SK-N-SH treated with all-trans-retinoic acid at 6 μM for 48 hours (cell line): ENCODE measurements around the gene PPP1R12A.

Experiments
- ARNTL ChIP-seq: fragments of 450-650 bp; formaldehyde crosslinking; IDR thresholded peaks from 2 replicates; pipeline ENCODE4 v1.5.0; 2020; ENCODE audit warnings: low read depth, mild to moderate bottlenecking, moderate library complexity, borderline replicate concordance
- CSDC2 ChIP-seq: fragments of 250-450 bp; sonication (Bioruptor Pico); IDR thresholded peaks from 2 replicates; pipeline ENCODE4 v1.5.0; 2020; ENCODE audit warnings: mild to moderate bottlenecking, moderate library complexity
- OSR1 ChIP-seq: fragments of 250-450 bp; sonication (Bioruptor Pico); IDR thresholded peaks from 2 replicates; pipeline ENCODE4 v1.8.0; 2022; ENCODE audit warnings: moderate library complexity, mild to moderate bottlenecking, inconsistent platforms
- RARB ChIP-seq: fragments of 250-450 bp; sonication (Bioruptor Pico); IDR thresholded peaks from 2 replicates; pipeline ENCODE4 v1.8.0; 2021; ENCODE audit warnings: mild to moderate bottlenecking, moderate library complexity
- TOX ChIP-seq: fragments of 250-450 bp; sonication (Bioruptor Pico); IDR thresholded peaks from 2 replicates; pipeline ENCODE4 v1.8.0; 2021; ENCODE audit warnings: mild to moderate bottlenecking, moderate library complexity, borderline replicate concordance
- ZC3H10 ChIP-seq: fragments of 250-450 bp; sonication (Bioruptor Pico); IDR thresholded peaks from 2 replicates; pipeline ENCODE4 v1.5.1; 2021; ENCODE audit warnings: mild to moderate bottlenecking, moderate library complexity
- ZNF565 ChIP-seq: fragments of 450-650 bp; formaldehyde crosslinking; conservative IDR thresholded peaks from 2 replicates; pipeline ENCODE4 v1.5.0; 2020; ENCODE audit warnings: low read depth, mild to moderate bottlenecking, moderate library complexity
- TF ChIP-seq, protein P1 (sequence below): fragments of 250-450 bp; sonication (Bioruptor Pico); IDR thresholded peaks from 2 replicates; pipeline ENCODE4 v1.8.0; 2020; ENCODE audit warnings: mild to moderate bottlenecking, moderate library complexity, borderline replicate concordance
- TF ChIP-seq, protein P2 (sequence below): fragments of 250-450 bp; sonication (Bioruptor Pico); IDR thresholded peaks from 2 replicates; pipeline ENCODE4 v1.5.1; 2021; ENCODE audit warnings: mild to moderate bottlenecking, moderate library complexity
- TF ChIP-seq, protein P3 (sequence below): fragments of 250-450 bp; sonication (Bioruptor Pico); IDR thresholded peaks from 2 replicates; pipeline ENCODE4 v1.8.0; 2021; ENCODE audit warnings: low read depth, mild to moderate bottlenecking, moderate library complexity, borderline replicate concordance
- TF ChIP-seq, protein P4 (sequence below): fragments of 250-450 bp; sonication (Bioruptor Pico); IDR thresholded peaks from 2 replicates; pipeline ENCODE4 v1.5.1; 2020; ENCODE audit warnings: low read depth, mild to moderate bottlenecking, moderate library complexity

DNA sequence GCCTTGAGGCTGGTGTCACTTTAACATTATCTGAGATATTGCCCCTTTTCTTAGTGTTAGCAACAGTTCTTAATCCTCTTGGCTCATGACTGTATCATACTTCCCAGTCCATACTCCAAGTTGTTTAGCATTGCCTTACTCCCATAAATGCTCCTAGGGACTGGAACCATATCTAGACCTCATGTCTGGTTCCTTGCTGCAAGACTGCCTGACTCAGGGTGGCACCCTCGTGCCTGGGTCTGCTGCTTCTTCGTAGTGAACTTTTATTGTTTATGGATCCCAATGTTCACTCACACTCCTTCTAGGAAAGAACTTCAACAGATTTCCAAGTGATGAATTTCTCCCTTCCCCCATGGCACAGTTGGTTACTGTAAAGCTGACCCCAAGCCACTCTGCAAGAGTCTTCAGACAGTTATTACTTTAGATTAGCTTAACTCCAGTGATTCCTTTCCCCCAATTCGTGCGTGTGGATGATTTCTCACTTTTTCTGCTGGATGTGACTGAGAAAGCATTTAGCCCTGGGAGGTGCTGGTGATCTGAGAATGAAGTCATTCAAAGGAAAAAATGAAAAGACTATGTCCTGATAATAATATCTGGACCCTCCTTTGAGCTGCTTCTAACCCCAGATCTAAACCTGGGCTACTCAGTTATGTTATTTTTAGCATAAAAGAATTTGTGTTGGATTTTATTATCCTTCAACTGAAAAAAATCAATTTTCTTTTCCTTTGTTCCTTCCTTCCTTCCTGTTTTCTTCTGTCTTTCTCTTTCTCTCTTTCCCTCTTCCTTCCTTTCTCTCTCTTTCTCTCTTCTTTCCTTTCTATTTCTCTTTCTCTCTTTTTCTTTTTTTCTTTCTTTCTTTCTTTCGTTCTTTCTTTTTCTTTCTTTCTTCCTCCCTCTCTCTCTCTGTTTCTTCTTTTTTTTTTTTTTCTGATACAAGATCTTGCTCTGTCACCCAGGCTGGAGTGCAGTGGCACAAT is 47.5 kb upstream of the PPP1R12A start:
- no peak for TF ChIP-seq CSDC2 (CRISPR knock-in tag)
- no peak for TF ChIP-seq ZC3H10 (CRISPR knock-in tag)
- TF ChIP-seq, protein P1, sequence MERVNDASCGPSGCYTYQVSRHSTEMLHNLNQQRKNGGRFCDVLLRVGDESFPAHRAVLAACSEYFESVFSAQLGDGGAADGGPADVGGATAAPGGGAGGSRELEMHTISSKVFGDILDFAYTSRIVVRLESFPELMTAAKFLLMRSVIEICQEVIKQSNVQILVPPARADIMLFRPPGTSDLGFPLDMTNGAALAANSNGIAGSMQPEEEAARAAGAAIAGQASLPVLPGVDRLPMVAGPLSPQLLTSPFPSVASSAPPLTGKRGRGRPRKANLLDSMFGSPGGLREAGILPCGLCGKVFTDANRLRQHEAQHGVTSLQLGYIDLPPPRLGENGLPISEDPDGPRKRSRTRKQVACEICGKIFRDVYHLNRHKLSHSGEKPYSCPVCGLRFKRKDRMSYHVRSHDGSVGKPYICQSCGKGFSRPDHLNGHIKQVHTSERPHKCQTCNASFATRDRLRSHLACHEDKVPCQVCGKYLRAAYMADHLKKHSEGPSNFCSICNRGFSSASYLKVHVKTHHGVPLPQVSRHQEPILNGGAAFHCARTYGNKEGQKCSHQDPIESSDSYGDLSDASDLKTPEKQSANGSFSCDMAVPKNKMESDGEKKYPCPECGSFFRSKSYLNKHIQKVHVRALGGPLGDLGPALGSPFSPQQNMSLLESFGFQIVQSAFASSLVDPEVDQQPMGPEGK (CRISPR knock-in tag): no peak
- TF ChIP-seq, protein P2, sequence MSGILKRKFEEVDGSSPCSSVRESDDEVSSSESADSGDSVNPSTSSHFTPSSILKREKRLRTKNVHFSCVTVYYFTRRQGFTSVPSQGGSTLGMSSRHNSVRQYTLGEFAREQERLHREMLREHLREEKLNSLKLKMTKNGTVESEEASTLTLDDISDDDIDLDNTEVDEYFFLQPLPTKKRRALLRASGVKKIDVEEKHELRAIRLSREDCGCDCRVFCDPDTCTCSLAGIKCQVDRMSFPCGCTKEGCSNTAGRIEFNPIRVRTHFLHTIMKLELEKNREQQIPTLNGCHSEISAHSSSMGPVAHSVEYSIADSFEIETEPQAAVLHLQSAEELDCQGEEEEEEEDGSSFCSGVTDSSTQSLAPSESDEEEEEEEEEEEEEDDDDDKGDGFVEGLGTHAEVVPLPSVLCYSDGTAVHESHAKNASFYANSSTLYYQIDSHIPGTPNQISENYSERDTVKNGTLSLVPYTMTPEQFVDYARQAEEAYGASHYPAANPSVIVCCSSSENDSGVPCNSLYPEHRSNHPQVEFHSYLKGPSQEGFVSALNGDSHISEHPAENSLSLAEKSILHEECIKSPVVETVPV (CRISPR knock-in tag): no peak
- TF ChIP-seq TOX (CRISPR knock-in tag): no peak
- no peak for TF ChIP-seq RARB (CRISPR knock-in tag)
- TF ChIP-seq ZNF565 (CRISPR knock-in tag): no peak
- TF ChIP-seq OSR1: no peak
- no peak for TF ChIP-seq ARNTL (CRISPR knock-in tag)
- TF ChIP-seq, protein P3, sequence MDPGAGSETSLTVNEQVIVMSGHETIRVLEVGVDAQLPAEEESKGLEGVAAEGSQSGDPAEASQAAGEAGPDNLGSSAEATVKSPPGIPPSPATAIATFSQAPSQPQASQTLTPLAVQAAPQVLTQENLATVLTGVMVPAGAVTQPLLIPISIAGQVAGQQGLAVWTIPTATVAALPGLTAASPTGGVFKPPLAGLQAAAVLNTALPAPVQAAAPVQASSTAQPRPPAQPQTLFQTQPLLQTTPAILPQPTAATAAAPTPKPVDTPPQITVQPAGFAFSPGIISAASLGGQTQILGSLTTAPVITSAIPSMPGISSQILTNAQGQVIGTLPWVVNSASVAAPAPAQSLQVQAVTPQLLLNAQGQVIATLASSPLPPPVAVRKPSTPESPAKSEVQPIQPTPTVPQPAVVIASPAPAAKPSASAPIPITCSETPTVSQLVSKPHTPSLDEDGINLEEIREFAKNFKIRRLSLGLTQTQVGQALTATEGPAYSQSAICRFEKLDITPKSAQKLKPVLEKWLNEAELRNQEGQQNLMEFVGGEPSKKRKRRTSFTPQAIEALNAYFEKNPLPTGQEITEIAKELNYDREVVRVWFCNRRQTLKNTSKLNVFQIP (CRISPR knock-in tag): no peak
- TF ChIP-seq, protein P4, sequence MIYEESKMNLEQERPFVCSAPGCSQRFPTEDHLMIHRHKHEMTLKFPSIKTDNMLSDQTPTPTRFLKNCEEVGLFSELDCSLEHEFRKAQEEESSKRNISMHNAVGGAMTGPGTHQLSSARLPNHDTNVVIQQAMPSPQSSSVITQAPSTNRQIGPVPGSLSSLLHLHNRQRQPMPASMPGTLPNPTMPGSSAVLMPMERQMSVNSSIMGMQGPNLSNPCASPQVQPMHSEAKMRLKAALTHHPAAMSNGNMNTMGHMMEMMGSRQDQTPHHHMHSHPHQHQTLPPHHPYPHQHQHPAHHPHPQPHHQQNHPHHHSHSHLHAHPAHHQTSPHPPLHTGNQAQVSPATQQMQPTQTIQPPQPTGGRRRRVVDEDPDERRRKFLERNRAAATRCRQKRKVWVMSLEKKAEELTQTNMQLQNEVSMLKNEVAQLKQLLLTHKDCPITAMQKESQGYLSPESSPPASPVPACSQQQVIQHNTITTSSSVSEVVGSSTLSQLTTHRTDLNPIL: no peak
